ENCODE data around the gene PPP1R9A.

Gene PPP1R9A

DNA sequence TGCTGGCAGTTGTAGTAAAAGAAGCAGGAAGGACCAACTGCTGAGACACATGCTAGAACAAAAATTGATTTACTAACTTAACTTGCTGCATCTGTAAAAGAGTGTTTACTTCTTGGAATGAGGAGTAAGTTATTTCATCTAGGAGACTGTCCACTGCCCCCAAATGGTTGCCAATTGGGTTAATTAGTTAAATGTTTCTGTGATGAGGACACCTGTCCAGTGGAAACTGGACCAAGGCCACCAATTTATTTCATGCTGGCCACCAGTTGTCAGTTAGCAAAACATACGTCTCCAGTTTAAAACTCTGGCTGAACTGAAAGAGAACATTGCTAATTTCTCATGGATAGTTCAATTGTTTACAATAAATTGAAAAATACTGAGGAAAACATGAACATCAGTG, 191.7 kb downstream of the PPP1R9A start:
- no peak for DNase-seq (ENCODE audit: low spot score)
- no peak overlapping the region for H3K27ac ChIP-seq
- TF ChIP-seq, protein P1, sequence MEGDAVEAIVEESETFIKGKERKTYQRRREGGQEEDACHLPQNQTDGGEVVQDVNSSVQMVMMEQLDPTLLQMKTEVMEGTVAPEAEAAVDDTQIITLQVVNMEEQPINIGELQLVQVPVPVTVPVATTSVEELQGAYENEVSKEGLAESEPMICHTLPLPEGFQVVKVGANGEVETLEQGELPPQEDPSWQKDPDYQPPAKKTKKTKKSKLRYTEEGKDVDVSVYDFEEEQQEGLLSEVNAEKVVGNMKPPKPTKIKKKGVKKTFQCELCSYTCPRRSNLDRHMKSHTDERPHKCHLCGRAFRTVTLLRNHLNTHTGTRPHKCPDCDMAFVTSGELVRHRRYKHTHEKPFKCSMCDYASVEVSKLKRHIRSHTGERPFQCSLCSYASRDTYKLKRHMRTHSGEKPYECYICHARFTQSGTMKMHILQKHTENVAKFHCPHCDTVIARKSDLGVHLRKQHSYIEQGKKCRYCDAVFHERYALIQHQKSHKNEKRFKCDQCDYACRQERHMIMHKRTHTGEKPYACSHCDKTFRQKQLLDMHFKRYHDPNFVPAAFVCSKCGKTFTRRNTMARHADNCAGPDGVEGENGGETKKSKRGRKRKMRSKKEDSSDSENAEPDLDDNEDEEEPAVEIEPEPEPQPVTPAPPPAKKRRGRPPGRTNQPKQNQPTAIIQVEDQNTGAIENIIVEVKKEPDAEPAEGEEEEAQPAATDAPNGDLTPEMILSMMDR (IDR thresholded peaks at IDR 0.05) = no peak
- no peak overlapping the region for H3K4me3 ChIP-seq

DNA sequence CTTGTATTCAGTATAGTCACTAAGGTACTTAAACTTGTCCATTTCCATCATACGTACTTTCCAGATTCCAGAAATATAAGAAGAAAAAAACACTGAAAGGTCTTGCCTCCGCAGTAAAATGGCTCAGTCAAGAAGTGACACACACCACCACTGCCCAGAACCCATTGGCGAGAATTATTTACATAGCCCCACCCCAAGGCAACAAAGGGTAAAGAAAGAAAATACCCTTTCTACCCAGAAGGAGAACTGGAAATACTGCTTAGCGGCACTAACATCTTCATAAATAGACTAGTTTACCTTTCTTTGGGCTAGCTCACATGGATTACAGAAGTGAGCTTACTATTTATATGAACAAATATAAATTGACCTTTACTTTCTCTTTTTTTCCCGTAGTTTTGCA, 194.0 kb downstream of the PPP1R9A start:
- TF ChIP-seq, protein P1 (IDR thresholded peaks at IDR 0.05) = no peak
- no peak overlapping the region for H3K4me3 ChIP-seq
- DNase-seq (ENCODE audit: low spot score) = no peak
- H3K27ac ChIP-seq = no peak overlapping the region

DNA sequence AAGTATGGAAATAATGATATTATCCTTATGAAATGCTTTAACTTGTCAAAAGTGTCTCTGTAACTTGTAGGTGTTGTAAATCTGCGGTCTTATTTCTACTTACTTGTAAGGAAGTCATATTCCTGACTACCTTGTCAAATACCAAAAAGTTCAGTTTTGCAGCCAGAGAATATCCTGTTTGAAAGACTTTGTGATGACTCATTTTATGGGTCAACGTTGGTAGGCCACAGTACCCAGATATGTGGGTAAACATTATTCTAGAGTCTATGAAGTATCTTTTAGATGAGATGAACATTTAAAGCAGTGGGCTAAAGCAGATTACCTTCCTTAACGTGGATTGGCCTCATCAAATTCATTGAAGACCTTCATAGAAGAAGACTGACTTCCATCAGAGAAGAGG, 195.3 kb downstream of the PPP1R9A start:
- DNase-seq (ENCODE audit: low spot score) = no peak
- no peak overlapping the region for H3K4me3 ChIP-seq
- TF ChIP-seq, protein P1 (IDR thresholded peaks at IDR 0.05) = no peak
- H3K27ac ChIP-seq = no peak overlapping the region

DNA sequence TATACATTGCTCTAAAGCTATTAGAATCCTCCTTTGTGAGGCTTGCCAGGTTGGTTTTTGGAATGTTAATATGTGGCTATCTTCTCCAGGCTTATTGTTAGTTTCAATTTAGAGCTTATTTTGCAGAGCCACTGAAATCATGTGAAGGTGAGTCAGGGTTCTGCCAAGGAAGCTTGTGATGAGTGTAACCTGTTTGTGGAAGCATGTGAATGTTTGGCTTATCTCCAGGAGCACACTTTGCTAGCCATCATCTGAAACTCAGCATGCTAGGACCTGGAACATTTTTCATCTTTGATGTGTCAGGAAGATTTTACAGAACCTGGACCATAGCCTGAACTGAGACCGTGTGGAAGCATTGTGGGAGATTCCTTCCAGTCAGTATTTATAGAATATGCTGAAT, 197.3 kb downstream of the PPP1R9A start:
- TF ChIP-seq, protein P1 (IDR thresholded peaks at IDR 0.05) = no peak
- no peak overlapping the region for H3K4me3 ChIP-seq
- H3K27ac ChIP-seq = no peak overlapping the region
- DNase-seq (ENCODE audit: low spot score) = no peak

DNA sequence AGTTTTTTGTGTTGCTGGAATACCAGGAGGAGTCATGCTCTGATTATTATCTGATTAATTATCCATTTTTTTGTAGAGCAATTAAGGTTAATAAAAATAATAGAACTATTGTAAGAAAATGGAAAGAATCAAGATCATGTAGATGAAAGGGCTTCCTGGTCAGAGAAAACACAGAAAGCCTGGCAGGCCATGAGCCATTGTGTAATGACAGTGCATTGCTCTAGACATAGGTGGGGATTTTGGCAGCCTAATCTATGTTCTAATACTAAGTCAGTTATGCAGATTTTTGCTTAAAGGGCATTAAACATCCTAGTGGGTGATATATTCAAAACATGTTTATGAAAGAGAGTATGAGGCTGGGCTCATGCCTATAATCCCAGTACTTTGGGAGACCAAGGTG, 198.2 kb downstream of the PPP1R9A start:
- DNase-seq (ENCODE audit: low spot score) = no peak
- TF ChIP-seq, protein P1 (IDR thresholded peaks at IDR 0.05) = no peak
- Histone ChIP-seq H3K4me3 (no peak overlapping the region), H3K27ac (no peak overlapping the region)

DNA sequence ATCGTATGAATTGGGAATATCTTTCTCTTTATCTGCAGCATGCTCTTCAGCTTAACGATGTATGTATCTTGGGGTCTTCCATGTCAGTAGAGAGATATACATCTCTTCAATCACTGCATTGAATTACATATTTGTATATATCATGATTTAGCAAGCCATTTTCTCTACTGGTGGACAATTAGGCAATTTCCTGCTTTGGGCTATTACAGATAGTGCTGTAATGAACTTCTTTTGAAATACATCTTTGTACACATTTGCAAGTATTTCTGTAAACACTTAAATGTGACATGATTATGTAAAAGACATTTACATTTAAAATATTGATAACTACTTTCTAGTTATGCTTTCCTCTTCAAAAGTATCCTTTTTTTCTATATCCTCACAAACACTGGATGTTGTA, 199.0 kb downstream of the PPP1R9A start:
- no peak overlapping the region for H3K4me3 ChIP-seq
- no peak for DNase-seq (ENCODE audit: low spot score)
- H3K27ac ChIP-seq = no peak overlapping the region
- TF ChIP-seq, protein P1 (IDR thresholded peaks at IDR 0.05) = no peak

DNA sequence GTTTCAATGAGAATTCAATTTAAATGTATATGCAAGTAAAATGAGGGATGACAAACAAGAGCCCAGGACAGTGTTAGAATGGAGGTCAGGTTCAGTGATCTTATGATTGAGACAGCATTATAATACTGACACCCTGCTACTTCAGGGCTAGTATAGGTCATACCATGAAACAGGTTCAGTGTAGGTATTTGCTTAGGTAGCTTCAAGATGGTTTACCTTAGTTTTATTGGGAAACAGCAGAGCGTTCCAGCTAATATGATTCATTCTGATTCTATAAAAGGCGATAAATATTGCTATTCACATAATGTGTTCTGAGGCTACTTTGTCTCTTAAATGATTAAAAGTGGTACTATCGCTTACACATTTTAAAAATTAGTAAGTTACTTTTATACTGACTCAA, 203.3 kb downstream of the PPP1R9A start:
- Histone ChIP-seq H3K27ac (no peak overlapping the region), H3K4me3 (no peak overlapping the region)
- no peak for DNase-seq (ENCODE audit: low spot score)
- TF ChIP-seq, protein P1 (IDR thresholded peaks at IDR 0.05) = no peak

All from coronary artery (tissue), 2 donors.